ENCODE measurements around the gene ZNF595.
"Not testable (repeated sequence)": the region's sequence is repeated elsewhere in the genome, so short reads cannot be mapped to it uniquely, and the experiment has no call there.

Gene ZNF595

DNA sequence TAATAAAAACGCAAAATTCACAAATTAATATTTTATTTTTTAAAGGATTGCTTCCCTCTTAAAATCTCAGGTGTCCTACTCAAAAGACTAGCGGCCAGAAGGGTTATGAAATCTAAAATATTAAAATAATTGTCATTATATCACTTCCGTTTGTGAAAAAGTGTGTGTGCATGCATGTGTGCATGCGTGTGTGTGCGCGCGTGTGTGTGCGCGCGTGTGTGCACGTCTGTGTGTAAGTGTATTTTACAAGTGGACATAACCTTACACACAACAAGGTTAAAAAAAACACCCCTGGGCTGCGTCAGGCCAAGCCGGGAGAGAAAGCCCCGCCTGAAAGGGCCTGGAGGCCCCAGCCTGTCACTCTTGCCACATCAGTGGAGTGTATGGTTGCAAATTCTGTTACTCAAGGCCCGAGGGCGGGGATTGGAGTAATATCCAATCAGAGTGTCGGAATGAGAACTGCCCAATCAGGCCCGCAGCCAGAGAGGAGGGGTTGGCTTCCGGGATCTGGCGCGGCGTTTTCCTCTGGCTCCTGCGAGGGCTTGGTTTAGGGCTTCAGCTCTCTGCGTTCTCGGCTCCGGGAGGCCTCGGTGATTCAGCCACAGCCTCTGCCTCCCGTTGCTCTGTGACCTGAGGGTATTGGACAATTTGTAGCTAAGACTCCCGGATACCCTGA, at the start of gene ZNF595:
ZNF595 (plus strand) TSS at position 518 of the 676 bp plus-strand sequence. CDS start 168 bp downstream, outside the sequence.
- not testable (repeated sequence) for DNase-seq (ENCODE audit: low spot score)

DNA sequence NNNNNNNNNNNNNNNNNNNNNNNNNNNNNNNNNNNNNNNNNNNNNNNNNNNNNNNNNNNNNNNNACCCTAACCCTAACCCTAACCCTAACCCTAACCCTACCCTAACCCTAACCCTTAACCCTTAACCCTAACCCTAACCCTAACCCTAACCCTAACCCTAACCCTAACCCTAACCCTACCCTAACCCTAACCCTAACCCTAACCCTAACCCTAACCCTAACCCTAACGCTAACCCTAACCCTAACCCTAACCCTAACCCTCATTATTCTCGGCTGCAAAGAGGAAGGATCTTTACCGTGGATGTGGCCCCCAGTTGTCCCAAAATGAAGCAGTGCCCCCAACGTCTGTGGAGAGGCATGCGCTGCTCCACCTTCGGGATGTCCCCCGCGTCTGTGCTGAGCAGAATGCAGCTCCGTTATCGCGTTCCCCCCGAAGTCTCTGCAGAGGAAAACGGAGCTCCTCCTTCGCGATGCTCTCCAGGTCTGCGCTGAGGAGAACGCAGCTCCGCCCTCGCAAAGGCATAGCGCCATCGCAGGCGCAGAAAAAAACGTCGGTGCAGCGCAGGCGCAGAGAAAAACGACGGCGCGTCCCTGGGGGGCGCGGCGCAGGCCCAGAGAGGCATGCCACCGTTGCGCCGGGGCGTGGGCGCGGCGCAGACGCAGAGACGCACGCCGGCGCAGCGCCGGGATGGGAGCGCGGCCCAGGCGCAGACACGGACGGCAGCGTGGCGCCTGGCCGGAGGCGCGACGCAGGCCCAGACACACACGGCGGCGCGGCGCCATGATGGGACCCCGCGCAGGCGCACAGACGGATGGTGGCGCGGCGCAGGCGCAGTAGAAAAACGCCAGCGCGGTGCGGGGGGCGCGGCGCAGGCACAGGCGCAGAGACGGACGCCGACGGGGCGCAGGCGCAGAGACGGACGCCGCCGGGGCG, 42.9 kb upstream of the ZNF595 start:
- DNase-seq (ENCODE audit: low spot score) = not testable (repeated sequence)

DNA sequence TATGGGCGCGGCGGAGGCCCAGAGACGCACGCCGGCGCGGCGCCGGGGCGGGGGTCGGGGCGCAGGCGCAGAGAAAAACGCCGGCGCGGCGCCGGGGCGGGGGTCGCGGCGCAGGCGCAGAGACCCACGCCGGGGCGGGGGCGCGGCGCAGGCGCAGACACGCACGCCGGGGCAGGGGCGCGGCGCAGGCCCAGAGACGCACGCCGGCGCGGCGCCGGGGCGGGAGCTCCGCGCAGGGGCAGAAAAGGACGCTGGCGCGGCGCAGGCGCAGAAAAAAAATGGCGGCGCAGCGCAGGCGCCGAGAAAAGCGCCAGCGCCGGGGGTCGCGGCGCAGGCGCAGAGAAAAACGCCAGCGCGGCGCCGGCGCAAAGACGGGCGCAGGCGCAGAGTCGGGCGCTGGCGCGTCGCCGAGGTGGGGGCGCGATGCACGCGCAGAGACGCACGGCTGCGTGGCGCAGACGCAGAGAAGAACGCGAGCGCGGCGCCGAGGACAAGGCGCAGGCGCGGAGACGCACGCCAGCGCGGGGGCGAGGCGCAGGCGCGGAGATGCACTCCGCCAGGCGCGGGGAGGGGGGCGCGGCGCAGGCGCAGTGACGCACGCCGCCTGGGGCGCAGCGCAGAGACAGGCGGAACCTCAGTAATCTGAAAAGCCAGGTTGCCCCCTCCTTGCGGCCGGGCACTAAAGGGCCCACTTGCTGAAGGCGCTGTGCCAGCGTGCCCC, 41.9 kb upstream of the ZNF595 start:
- DNase-seq (ENCODE audit: low spot score) = not testable (repeated sequence)

DNA sequence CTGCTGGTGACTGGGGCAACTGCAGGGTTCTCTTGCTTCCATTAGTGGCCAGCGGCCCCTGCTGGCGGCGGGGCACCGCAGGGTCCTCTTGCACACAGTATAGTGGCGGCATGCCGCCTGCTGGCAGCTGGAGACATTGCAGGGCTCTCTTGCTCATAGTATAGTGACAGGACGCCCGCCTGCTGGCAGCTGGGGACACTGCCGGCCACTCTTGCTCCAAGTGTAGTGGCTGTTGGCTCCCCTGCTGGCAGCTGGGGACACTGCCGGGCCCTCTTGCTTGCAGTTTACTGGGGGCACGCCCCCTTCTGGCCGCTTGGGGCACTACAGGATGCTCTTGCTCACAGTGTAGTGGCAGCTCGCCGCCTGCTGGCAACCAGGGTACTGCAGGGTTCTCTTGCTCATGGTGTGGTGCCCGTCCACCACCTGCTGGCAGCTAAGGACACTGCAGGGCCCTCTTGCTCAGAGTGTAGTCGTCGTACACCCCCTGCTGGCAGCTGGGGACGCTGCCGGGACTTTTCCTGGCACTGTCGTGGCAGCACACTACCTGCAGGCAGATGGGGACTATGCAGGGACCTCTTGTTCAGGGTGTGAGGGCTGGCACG, 41.2 kb upstream of the ZNF595 start:
- not testable (repeated sequence) for DNase-seq (ENCODE audit: low spot score)

DNA sequence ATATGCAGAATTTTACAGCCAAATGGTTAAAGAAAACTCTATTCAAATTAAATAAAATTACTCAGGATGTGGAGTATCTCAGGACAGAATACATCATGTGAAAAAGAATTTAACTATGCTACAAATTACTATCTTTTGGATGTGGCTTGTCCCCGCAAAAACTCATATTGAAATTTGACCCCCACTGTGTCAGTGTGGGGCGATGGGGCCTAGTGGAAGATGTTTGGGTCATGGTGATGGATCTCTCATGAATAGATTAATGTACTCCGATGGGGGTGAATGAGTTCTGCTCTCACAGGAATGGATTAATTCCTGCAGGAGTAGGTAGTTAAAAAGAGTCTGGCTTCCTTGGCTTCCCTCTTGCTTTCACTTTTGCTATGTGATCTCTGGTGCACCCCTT, 35.0 kb upstream of the ZNF595 start:
- not testable (repeated sequence) for DNase-seq (ENCODE audit: low spot score)

DNA sequence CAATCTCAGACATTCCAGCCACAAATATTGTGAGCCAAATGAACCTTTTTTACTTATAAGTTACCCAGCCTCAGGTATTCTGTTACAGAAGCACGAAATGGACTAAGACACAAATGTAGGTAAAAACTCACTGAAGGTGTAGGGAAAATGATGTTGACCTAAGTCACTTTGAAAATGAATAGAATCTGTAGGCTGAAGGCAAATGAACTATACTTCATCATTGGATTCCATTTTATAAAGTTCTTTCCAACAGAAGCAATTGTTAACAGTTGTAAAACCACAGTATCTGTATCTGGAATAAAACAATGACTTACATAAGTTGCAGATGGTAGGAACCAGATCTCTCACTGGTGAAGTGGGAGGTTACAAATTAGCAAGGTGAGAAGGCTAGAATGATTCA, 34.5 kb upstream of the ZNF595 start:
- DNase-seq (ENCODE audit: low spot score) = not testable (repeated sequence)

DNA sequence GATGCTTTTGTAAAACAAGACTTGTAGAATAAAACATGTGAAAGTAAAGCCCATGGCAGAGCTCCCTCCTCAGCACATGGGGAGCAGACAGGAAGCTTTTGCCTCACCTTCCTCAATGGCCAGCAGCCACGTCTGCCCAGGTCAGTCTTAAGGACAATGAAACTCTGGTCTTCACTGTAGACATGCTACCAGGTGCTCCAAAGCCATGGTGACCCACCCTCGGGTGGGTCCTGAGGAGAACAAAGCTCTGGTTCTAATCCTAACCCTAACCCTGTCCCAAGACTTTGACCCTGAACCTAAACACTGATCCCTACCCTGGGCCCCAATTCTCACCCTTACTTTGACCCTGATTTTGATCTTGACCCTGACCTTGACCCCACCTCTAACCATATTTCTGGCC, 30.2 kb upstream of the ZNF595 start:
- not testable (repeated sequence) for DNase-seq (ENCODE audit: low spot score)

DNA sequence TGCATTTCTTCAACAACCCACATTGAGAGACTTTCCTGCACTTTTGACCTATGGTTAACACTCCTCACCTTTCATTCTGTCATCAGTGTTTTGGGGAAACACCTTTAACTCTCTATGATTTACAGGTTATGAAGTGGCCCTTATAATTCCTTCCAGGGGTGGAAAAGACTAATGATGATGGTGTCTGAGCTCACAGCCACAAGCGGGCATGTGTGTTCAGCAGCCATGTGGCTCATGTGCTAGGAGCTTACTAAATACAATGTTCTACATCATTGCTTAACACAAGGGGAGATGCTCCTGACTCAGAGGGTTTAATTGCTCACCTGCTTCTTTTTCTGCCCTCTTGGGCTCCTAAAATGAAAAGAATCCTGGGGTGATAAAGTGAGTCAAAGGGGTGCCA, 28.8 kb upstream of the ZNF595 start:
- DNase-seq (ENCODE audit: low spot score) = not testable (repeated sequence)

DNA sequence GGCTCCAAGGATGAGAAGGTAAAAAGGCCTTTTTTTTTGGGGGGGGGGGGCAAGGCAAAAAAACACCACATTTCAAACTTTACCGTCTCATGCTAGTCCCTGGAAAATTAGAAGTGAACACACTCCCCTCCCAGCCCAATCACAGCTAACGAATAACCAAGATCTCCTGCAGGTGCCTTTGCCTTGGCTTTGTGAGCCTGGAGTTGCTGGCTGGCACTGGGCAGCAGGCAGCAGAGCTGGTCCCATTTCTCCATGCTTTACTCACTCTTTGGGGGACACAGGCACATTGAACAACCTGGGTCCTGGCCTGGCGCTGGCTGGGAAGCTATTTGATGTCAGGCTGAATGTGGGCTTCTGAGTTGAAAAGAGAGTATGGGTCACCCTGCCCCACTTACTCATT, 25.6 kb upstream of the ZNF595 start:
- not testable (repeated sequence) for DNase-seq (ENCODE audit: low spot score)

DNA sequence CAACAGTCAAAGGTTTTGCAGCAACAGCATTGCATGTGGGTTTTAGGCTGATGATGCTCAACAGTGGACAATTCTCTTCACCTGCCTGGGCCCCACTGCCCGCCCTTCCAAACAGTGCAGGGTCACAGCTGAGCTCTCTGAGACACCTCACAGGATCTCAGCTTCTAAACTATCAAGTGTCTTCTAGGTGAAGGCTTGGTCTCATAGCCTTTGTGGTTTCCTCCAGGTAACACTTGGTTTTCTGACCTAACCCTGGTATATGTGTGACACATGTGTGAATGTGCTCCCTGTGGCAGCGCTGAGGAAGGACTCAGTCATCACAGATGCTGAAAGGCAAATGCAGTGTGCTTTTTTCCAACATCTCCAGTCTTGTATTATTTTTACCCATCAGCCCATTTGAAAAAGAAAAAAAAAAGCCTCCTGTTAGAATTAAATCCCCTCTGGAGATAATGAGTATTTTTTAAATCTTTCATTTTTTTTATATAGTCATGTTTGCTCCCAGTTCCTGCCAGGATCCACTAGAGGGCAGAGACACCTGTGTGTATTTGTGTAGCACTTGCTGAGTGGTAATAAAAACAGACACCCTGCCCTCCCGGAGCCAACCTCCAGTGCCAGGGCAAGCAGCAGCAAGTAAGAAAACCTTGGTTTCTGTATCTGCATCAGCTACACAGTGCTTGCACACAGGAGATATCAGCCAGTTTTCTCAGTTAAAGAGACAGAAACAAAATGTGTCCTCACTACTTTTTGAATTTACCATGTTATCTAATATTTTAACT, 24.2 kb upstream of the ZNF595 start:
- not testable (repeated sequence) for DNase-seq (ENCODE audit: low spot score)

DNA sequence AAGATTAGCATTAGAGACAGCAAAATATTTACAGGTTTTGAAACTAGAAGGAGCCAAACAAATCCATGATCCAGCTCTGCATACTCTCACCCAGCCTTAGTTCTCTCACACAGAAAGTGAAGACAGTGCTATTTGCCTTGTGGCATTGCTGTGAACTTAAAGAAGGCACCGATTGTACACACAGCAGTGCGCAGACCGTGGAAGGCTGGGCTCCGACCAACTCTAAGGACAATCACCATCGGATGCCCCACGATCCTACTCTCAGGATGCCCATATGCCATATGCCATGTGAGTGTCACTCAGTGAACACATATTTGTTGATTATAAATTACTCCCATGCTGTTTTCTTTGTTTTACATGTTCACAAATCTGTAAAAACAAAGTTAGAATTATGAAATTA, 19.8 kb upstream of the ZNF595 start:
- DNase-seq (ENCODE audit: low spot score) = not testable (repeated sequence)

DNA sequence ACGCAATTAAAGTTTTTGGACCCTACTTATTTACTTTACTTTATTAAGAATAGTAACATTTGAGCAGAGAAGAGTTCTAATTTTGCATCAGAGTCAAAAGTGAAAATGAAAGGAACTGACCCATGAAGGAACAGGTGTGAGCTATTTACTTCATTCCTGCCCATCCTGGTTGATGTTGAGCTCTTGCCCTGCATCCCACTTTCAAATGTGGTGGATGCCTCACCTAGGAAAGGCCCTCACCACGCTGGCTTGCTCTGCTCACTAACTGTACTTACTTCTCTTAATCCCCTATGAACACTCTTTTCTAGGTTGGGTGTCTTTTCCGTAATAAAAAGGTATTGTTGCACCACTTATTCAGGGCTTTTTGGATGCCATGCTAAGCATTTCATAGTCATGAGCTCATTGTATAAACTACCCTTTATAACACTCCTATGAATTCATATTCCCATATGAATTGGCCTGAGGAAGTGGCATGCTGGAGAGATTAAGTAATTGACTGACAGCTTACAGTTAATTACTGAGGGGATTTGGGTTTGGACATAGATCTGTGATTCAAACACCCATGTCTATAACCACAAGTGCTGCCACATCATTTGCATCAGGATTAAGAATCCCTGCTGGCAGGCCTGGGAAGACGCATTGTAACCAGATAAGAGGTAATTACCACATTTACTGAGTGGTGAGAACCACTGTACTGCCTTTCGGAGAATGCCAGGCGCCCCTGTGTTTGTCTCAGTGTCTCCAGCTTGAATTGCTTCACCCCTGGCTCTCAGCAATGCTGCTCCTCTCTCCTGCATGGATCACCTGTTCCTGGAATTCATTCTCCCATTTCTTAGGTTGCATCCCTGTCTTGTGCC, 16.3 kb upstream of the ZNF595 start:
- not testable (repeated sequence) for DNase-seq (ENCODE audit: low spot score)

DNA sequence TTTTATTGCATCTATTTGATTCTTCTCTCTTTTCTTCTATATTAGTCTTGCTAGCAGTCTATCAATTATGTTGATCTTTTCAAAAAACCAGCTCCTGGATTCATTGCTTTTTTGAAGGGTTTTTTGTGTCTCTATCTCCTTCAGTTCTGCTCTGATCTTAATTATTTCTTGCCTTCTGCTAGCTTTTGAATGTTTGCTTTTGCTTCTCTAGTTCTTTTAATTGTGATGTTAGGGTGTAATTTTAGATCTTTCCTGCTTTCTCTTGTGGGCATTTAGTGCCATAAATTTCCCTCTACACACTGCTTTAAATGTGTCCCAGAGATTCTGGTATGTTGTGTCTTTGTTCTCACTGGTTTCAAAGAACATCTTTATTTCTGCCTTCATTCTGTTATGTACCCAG, 14.9 kb upstream of the ZNF595 start:
- not testable (repeated sequence) for DNase-seq (ENCODE audit: low spot score)

DNA sequence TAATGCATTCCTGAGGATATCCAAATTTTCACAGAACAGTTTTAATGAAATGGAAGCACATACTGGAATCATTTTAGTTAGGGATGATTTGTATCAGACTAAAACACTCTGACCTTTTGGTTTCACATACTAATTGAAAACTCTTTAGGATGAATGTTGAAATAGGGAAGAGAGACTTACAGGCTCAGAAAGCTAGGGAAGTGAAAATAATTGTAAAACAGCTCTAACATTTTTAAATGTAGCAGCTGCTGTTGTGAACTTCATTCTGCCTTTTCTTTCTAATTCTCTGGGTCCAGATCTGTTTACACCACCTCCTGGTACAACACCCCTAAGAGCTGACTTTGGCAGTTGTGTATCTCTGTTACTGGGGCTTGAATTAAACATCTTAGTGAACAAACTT, 9.7 kb upstream of the ZNF595 start:
- DNase-seq (ENCODE audit: low spot score) = not testable (repeated sequence)

DNA sequence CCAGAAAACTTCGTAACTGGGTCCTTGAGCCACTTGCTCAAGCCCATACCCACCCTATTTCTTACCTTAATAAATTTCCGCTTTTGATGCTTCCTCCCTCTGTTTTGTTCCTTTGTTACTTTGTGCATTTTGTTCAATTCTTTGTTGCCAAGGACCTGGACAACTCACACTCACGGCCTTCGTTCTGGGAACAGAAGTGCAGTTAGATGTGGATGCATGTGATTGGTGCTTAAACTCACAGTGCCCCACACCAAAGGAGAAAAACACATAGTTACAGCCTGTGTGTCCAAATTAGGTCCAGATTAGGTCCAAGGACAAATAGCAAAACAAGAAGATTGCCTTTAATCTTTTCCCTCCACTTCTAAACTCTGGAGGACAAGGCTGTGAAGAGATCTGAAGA, 1.9 kb upstream of the ZNF595 start:
- DNase-seq (ENCODE audit: low spot score) = not testable (repeated sequence)

DNA sequence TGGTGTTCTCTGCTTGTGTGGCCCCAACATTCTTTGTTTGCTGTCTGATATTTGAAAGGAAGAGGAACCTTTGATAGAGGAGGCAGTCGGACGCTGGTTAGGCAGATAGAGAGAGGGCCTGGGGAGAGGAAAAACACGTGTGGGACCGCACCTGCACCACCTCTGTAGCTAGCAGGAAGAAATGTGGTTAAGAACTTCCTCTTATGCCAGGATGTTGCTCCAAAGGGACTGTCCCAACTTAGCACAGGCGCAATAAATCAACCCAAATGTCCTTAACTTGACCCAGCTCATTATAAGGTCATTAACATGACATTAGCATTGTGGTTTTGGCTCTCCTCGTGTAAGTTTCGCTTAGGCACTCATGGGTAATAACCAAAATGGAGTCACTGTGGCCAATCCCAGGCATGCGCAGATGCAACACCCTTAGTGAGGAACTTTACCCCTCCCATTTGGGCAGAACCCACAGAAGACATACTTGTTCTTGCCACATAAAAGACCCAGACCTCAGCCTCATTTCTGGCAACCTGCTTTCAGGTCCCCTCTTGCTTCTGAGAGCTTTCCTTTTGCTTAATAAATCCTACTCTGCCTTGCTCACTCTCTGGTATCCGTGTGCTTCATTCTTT, 1.4 kb upstream of the ZNF595 start:
- DNase-seq (ENCODE audit: low spot score) = not testable (repeated sequence)

DNA sequence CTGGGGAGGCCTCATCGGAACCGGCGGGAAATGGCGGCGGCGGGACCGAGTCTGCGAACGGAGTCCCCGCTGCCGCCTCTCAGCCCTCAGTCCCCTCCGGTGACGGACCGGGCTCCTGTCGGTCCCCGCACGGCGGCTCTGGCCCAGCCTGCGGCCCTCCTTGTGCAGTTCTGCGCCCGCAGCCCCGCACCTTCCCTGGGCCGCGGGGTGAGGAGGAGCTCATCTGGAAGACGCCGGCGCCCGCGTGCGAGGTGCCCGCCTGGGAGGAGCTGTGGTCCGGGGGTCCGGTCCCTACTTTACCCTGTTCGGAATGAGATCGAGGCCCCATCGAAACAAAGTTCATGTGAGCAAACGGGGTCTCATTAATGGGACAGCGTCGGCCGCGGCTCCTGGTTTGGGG, 400 bp downstream of the ZNF595 start:
- not testable (repeated sequence) for DNase-seq (ENCODE audit: low spot score)

DNA sequence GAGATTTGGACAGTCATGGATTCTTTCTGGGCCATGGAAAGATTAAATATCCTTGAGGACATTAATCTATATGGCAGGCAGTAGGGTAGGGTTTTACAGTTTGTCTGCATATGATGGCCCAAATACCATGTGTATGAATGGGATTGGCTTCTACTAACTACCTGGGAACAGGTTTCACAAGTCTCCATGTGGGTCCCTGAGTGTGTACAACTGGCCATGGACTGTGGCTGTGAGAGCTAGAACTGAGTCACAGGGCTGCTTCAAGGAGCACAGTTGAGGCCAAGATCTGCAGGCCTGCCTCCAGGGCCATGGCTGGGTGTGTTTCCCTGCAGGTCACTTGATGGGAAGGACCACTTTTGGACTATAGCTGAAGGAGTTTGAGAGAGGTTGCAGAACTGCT, 11.6 kb downstream of the ZNF595 start:
- not testable (repeated sequence) for DNase-seq (ENCODE audit: low spot score)

DNA sequence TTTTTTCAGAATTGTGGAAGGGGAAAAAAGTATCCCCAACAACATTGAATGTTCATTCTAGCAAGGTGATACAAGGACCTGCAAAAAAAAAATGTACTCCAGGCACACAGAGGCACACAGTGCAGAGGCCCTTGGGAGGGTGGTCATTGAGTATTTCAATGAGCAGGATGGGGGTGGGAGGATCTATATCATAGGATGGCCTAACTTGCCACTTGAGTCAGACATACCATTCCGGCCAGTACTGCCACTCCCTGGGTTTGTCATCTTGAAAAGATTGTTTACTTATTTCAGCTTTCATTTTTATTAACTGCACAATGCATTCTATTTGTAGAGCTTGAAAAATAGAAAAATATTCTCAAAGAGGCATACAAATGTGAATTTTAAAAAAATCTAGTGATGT, 18.7 kb downstream of the ZNF595 start:
- no peak for DNase-seq (ENCODE audit: low spot score)

DNA sequence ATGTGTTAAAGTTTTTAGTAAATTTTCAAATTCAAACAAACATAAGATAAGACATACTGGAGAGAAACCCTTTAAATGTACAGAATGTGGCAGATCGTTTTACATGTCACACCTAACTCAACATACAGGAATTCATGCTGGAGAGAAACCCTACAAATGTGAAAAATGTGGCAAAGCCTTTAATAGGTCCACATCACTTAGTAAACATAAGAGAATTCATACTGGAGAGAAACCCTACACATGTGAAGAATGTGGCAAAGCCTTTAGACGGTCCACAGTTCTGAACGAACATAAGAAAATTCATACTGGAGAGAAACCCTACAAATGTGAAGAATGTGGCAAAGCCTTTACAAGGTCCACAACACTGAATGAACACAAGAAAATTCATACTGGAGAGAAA, 32.8 kb downstream of the ZNF595 start:
- no peak for DNase-seq (ENCODE audit: low spot score)

All from LoVo (cell line).